ENCODE measurements around the gene ERI3. TPM values are rescaled to one million over a fixed set of nuclear protein-coding genes. Genes with fewer than 3 reads are reported as not detected.

The ERI3 gene
- total and polyA plus RNA-seq, 2 of the 13 experiments (the other 11 are each of a cell fraction or from before 2014, with no cell fraction given), result 35.6 to 35.9 TPM

DNA sequence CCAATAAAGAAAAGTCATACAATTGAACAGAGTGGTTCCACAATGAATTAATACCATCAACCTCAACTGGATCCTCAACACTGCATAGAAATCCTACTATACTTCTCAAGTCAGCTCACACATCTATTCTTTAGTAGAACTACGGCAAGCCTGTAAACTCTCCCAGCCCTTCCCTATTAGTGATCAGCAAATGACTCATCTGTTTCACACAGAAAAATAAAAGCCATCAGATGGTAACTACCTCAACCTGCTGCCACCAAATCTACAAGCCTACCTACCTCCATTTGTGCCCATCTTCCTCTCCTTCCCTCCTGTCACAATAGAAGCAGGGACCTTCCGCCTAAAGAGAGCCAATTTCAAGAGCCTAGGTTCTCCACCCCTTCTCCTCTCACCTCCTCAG, 78.2 kb downstream of the ERI3 start:
- no peak overlapping the region for H3K9ac ChIP-seq (ENCODE audit: insufficient read depth, low read depth, low read length)
- peaks cover 29% of the 10 kb centered on the region for H3K4me1 ChIP-seq (ENCODE audit: insufficient read depth, low read length)
- no peaks in the 10 kb centered on the region; the same call in 1 of the 2 replicates for H4K20me1 ChIP-seq (ENCODE audit: insufficient read depth, low read length)
- no peaks in the 10 kb centered on the region for H3K9me3 ChIP-seq (ENCODE audit: low read length)
- H3K27me3 ChIP-seq (ENCODE audit: control insufficient read depth in 1 of 2, insufficient read depth in 2 of 2, low read length in 2 of 2), result no peaks in the 10 kb centered on the region
- no peak overlapping the region for H2AFZ ChIP-seq (ENCODE audit: low read length)
- ChIA-PET CTCF (ENCODE audit: low intra/inter-chr PET ratio, low total read pairs) (no interaction called here), POLR2A (no interaction called here)
- H3K4me3 ChIP-seq (replicated peaks in 1 of 3; ENCODE audit: insufficient read depth in 1 of 3, low read depth in 2 of 3, low read length in 3 of 3), result no peak overlapping the region
- FAIRE-seq, result no peak
- in situ Hi-C loops (cut with HindIII; ENCODE audit: extremely low pct_ligation_motif_present, low pct_unique_long_range_greater_than_20kb) (no loop called here), intact Hi-C loops (cut with micrococcal nuclease; ENCODE audit: unreplicated experiment) (no loop called here)
- DNase-seq (ENCODE audit: low spot score), result no peak
- no TSS peak for BruUV-seq (replicated peaks)
- H3K27ac ChIP-seq (ENCODE audit: extremely low read length, insufficient read depth, low read length), result no peak overlapping the region
- WGBS (ENCODE audit: low lambda C conversion rate), result 100% methylated on average over 2 of the region's 2 CpGs
- H3K4me2 ChIP-seq (ENCODE audit: low read depth, low read length), result no peak overlapping the region
- TF ChIP-seq ATM (IDR thresholded peaks at IDR 0.05; ENCODE audit: borderline replicate concordance), result no peak
- TF ChIP-seq ZNF326 (CRISPR knock-in tag; IDR thresholded peaks at IDR 0.05; ENCODE audit: borderline replicate concordance), result no peak
- TF ChIP-seq, protein P1, sequence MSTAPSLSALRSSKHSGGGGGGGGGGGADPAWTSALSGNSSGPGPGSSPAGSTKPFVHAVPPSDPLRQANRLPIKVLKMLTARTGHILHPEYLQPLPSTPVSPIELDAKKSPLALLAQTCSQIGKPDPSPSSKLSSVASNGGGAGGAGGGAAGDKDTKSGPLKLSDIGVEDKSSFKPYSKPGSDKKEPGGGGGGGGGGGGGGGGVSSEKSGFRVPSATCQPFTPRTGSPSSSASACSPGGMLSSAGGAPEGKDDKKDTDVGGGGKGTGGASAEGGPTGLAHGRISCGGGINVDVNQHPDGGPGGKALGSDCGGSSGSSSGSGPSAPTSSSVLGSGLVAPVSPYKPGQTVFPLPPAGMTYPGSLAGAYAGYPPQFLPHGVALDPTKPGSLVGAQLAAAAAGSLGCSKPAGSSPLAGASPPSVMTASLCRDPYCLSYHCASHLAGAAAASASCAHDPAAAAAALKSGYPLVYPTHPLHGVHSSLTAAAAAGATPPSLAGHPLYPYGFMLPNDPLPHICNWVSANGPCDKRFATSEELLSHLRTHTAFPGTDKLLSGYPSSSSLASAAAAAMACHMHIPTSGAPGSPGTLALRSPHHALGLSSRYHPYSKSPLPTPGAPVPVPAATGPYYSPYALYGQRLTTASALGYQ (CRISPR knock-in tag; IDR thresholded peaks at IDR 0.05), result no peak
- TF ChIP-seq SETDB1 (CRISPR knock-in tag; IDR thresholded peaks at IDR 0.05; ENCODE audit: borderline replicate concordance), result no peak
- TF ChIP-seq, protein P2, sequence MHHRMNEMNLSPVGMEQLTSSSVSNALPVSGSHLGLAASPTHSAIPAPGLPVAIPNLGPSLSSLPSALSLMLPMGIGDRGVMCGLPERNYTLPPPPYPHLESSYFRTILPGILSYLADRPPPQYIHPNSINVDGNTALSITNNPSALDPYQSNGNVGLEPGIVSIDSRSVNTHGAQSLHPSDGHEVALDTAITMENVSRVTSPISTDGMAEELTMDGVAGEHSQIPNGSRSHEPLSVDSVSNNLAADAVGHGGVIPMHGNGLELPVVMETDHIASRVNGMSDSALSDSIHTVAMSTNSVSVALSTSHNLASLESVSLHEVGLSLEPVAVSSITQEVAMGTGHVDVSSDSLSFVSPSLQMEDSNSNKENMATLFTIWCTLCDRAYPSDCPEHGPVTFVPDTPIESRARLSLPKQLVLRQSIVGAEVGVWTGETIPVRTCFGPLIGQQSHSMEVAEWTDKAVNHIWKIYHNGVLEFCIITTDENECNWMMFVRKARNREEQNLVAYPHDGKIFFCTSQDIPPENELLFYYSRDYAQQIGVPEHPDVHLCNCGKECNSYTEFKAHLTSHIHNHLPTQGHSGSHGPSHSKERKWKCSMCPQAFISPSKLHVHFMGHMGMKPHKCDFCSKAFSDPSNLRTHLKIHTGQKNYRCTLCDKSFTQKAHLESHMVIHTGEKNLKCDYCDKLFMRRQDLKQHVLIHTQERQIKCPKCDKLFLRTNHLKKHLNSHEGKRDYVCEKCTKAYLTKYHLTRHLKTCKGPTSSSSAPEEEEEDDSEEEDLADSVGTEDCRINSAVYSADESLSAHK (CRISPR knock-in tag; IDR thresholded peaks at IDR 0.05; ENCODE audit: borderline replicate concordance), result no peak
- TF ChIP-seq ZNF274 (CRISPR knock-in tag; IDR thresholded peaks at IDR 0.05), result no peak
- no peak for TF ChIP-seq ZNF343 (CRISPR knock-in tag; IDR thresholded peaks at IDR 0.05)
- TF ChIP-seq KAT2B (IDR thresholded peaks at IDR 0.05; ENCODE audit: borderline replicate concordance, low read depth, low read length), result no peak
- TF ChIP-seq CREM (IDR thresholded peaks at IDR 0.05), result no peak
- TF ChIP-seq CREM (CRISPR knock-in tag; IDR thresholded peaks at IDR 0.05), result no peak
- no peaks in the 10 kb centered on the region for H3K79me2 ChIP-seq (ENCODE audit: insufficient read depth, low read length)
- ATAC-seq, result no peak
- H3K36me3 ChIP-seq (replicated peaks in 1 of 2; ENCODE audit: control insufficient read depth in 1 of 2, insufficient read depth in 2 of 2, low read length in 2 of 2), result peaks cover 0 to 1% of the 10 kb centered on the region in 2 experiments; a peak in 1 of 5 replicates
